Stimulated activated CD8-positive, alpha-beta memory T cell treated with anti-CD3 and anti-CD28 coated beads, Interleukin-7, amount 100 ng/mL, for 24 hours (primary cell): ENCODE results near the gene COQ9.
"Not testable (repeated sequence)": the region's sequence is repeated elsewhere in the genome, so short reads cannot be mapped to it uniquely, and the experiment has no call there.

ENCODE experiments used
- DNase-seq: peaks from one replicate; pipeline ENCODE4 v3.0.0-alpha.2; 2020; ENCODE audit warnings: low read depth

The COQ9 gene

GRCh38 chr16:57447186-57447962, at the start of gene COQ9, which contains the start of gene CIAPIN1:
COQ9 (plus strand) TSS chr16:57447479; CDS start chr16:57447506, 27 bp downstream.
CIAPIN1 (minus strand) TSS chr16:57447385; CDS start chr16:57440928, 6,457 bp downstream.
- DNase-seq, result peak; percentile 80

GRCh38 chr16:57397493-57397892, 49.8 kb upstream of the COQ9 start:
- not testable (repeated sequence) for DNase-seq

- DNase-seq, result no peak
Observed at GRCh38 chr16:57401943-57402640, 45.2 kb upstream of the COQ9 start.

- DNase-seq, result no peak
Observed at GRCh38 chr16:57403965-57404817, 43.1 kb upstream of the COQ9 start, which contains the start of gene CCL17. CCL17 (plus strand) TSS chr16:57404767; CDS start chr16:57413933, 9,166 bp downstream.

- DNase-seq, result no peak
Observed at GRCh38 chr16:57405097-57405496, 42.2 kb upstream of the COQ9 start.

- DNase-seq, result no peak
Observed at GRCh38 chr16:57406881-57407280, 40.4 kb upstream of the COQ9 start.

GRCh38 chr16:57407521-57408353, 39.5 kb upstream of the COQ9 start:
- no peak for DNase-seq

GRCh38 chr16:57409065-57409464, 38.2 kb upstream of the COQ9 start:
- no peak for DNase-seq

- DNase-seq, result no peak
Observed at GRCh38 chr16:57409870-57410587, 37.2 kb upstream of the COQ9 start.

GRCh38 chr16:57411362-57411976, 35.8 kb upstream of the COQ9 start:
- DNase-seq, result no peak

GRCh38 chr16:57412584-57412983, 34.7 kb upstream of the COQ9 start:
- DNase-seq, result no peak

- no peak for DNase-seq
Observed at GRCh38 chr16:57413301-57413730, 34.0 kb upstream of the COQ9 start.

- DNase-seq, result no peak
Observed at GRCh38 chr16:57413733-57414132, 33.5 kb upstream of the COQ9 start.

GRCh38 chr16:57416084-57416483, 31.2 kb upstream of the COQ9 start:
- DNase-seq, result no peak

- DNase-seq, result no peak
Observed at GRCh38 chr16:57419506-57419905, 27.8 kb upstream of the COQ9 start.

- DNase-seq, result no peak
Observed at GRCh38 chr16:57422026-57422944, 25.0 kb upstream of the COQ9 start.

- no peak for DNase-seq
Observed at GRCh38 chr16:57423152-57423551, 24.1 kb upstream of the COQ9 start.

GRCh38 chr16:57424583-57424982, 22.7 kb upstream of the COQ9 start:
- DNase-seq, result no peak

GRCh38 chr16:57426356-57426755, 20.9 kb upstream of the COQ9 start:
- DNase-seq, result no peak
